Gastroesophageal sphincter (tissue), 4 donors: Measurements from ENCODE around the gene IFI6. TPM values are rescaled to one million over a fixed set of nuclear protein-coding genes. Genes with fewer than 3 reads are reported as not detected.
"Not testable (repeated sequence)": the region's sequence is repeated elsewhere in the genome, so short reads cannot be mapped to it uniquely, and the experiment has no call there.

Experiments
- ATAC-seq: fragments of 150-250 bp; one replicate; pipeline ENCODE4 v1.9.1; 2016; ENCODE audit warnings: mild to moderate bottlenecking, moderate library complexity
- H3K27ac ChIP-seq, 4 donors: fragments of 200-600 bp; sonication (generic) in 3 of 4; 1 replicate in 3 of 4; 2 replicates in 1 of 4; pipeline ENCODE4 v1.5.1; 2016 to 2019
- H3K27me3 ChIP-seq: fragments of 200-600 bp; sonication (generic); one replicate; pipeline ENCODE4 v1.5.1; 2019
- H3K36me3 ChIP-seq, 2 donors: fragments of 200-600 bp; sonication (generic); one replicate each; pipeline ENCODE4 v1.5.1; 2019; ENCODE audit warnings: control low read depth in 1 of 2
- H3K4me1 ChIP-seq, 3 donors: fragments of 200-600 bp; sonication (generic); 1 replicate in 2 of 3; 2 replicates in 1 of 3; pipeline ENCODE4 v1.5.1; 2016 to 2019; ENCODE audit warnings: control low read depth in 2 of 3
- H3K4me3 ChIP-seq, 2 donors: fragments of 200-600 bp; sonication (generic); one replicate each; pipeline ENCODE4 v1.5.1; 2019; ENCODE audit warnings: mild to moderate bottlenecking in 1 of 2, moderate library complexity in 1 of 2
- H3K9me3 ChIP-seq, 3 donors: fragments of 200-600 bp; sonication (generic); one replicate each; pipeline ENCODE4 v1.5.1; 2017 to 2019; ENCODE audit warnings: control low read depth in 2 of 3
- CTCF ChIP-seq, 4 experiments: fragments of 200-600 bp in 2 of 4; fragments of 450-650 bp in 2 of 4; sonication (generic) in 1 of 4; IDR thresholded peaks; one replicate each; pipeline ENCODE4 v1.5.1; 2017 to 2019; ENCODE audit warnings: antibody characterized with exemption in 4 of 4, mild to moderate bottlenecking in 2 of 4, moderate library complexity in 2 of 4
- EP300 ChIP-seq: sonication (generic); formaldehyde crosslinking; IDR thresholded peaks from one replicate; pipeline ENCODE4 v1.6.1; 2017; ENCODE audit warnings: antibody characterized with exemption, mild to moderate bottlenecking
- POLR2A ChIP-seq, 2 donors: fragments of 450-650 bp; IDR thresholded peaks; one replicate each; pipeline ENCODE4 v1.6.1; 2017; ENCODE audit warnings: antibody characterized with exemption in 2 of 2, mild to moderate bottlenecking in 2 of 2, moderate library complexity in 1 of 2
- POLR2AphosphoS5 ChIP-seq: sonication (generic); formaldehyde crosslinking; IDR thresholded peaks from one replicate; pipeline ENCODE4 v1.6.1; 2017; ENCODE audit warnings: antibody characterized with exemption
- WGBS, 2 donors: methylation state at CpG; one replicate each; pipeline ENCODE4 v1.1.5; 2018; ENCODE audit warnings: low coverage in 1 of 2; 5-methylcytosine and 5-hydroxymethylcytosine counted together
- total RNA-seq, 4 donors: library from RNA; depleted of rRNA; stranded (reverse); fragments of >200 nt; gene quantifications; one replicate each; pipeline ENCODE4 v1.1.0, GENCODE V29; 2016

IFI6 gene
- total RNA-seq, 4 donors from 2014 or later, result 28.5 to 98.5 (median 55.1) TPM

- no peaks in the 10 kb centered on the region for H3K9me3 ChIP-seq
- WGBS, 2 donors, result 67% methylated on average over 1 of the region's 3 CpGs; no CpG with 5 or more reads in 1 of the 2 donors
- H3K27me3 ChIP-seq, result peaks cover 16% of the 10 kb centered on the region
- no peak overlapping the region for H3K4me3 ChIP-seq
- peaks cover 0 to 48% (median 14%) of the 10 kb centered on the region in 3 donors for H3K4me1 ChIP-seq
- H3K27ac ChIP-seq, result peak overlapping the region in 2 of 4 donors; percentile 41 to 66
- no peaks in the 10 kb centered on the region for H3K36me3 ChIP-seq
- ATAC-seq, result no peak
- TF ChIP-seq EP300 (no peak), CTCF (IDR thresholded peaks at IDR 0.05) (no peak), POLR2A (IDR thresholded peaks at IDR 0.05) (no peak), POLR2AphosphoS5 (no peak)
Observed at GRCh38 chr1:27628712-27629111, 43.3 kb downstream of the IFI6 start.

GRCh38 chr1:27627733-27628132 is 44.3 kb downstream of the IFI6 start:
- H3K4me1 ChIP-seq, result peaks cover 0 to 38% (median 10%) of the 10 kb centered on the region in 3 donors
- not testable (repeated sequence) for H3K9me3 ChIP-seq, H3K27me3 ChIP-seq, H3K27ac ChIP-seq, H3K36me3 ChIP-seq, ATAC-seq, H3K4me3 ChIP-seq
- WGBS, 2 donors, result 92 to 100% methylated on average over 2 to 3 of the region's 4 CpGs

- Histone ChIP-seq H3K4me3 (no peak overlapping the region), H3K9me3 (no peaks in the 10 kb centered on the region), H3K27ac (no peak overlapping the region), H3K4me1 (peaks cover 0 to 32% (median 9%) of the 10 kb centered on the region in 3 donors), H3K27me3 (no peaks in the 10 kb centered on the region), H3K36me3 (no peaks in the 10 kb centered on the region)
- ATAC-seq, result no peak
- no peak for TF ChIP-seq POLR2A (IDR thresholded peaks at IDR 0.05)
- no peak for TF ChIP-seq CTCF (IDR thresholded peaks at IDR 0.05)
- TF ChIP-seq POLR2AphosphoS5, result no peak
- no peak for TF ChIP-seq EP300
- WGBS, 2 donors, result 98 to 100% methylated on average over 4 of the region's 5 CpGs
Observed at GRCh38 chr1:27627061-27627460, 44.9 kb downstream of the IFI6 start.

GRCh38 chr1:27626031-27626935 is 45.7 kb downstream of the IFI6 start:
- Histone ChIP-seq H3K27me3 (no peaks in the 10 kb centered on the region), H3K36me3 (no peaks in the 10 kb centered on the region), H3K27ac (peak overlapping the region in 1 of 4 donors; percentile 30), H3K4me3 (no peak overlapping the region), H3K4me1 (peaks cover 0 to 24% (median 9%) of the 10 kb centered on the region in 3 donors), H3K9me3 (no peaks in the 10 kb centered on the region)
- TF ChIP-seq EP300, result no peak
- no peak for TF ChIP-seq POLR2AphosphoS5
- TF ChIP-seq CTCF (IDR thresholded peaks at IDR 0.05), result no peak
- no peak for TF ChIP-seq POLR2A (IDR thresholded peaks at IDR 0.05)
- ATAC-seq, result no peak
- WGBS, 2 donors, result 77 to 82% methylated on average over 3 to 5 of the region's 11 CpGs

- 62 to 100% methylated on average over 1 to 4 of the region's 7 CpGs for WGBS, 2 donors
- Histone ChIP-seq H3K4me3 (no peak overlapping the region), H3K27me3 (no peaks in the 10 kb centered on the region), H3K4me1 (peaks cover 0 to 7% (median 5%) of the 10 kb centered on the region in 3 donors), H3K27ac (peak overlapping the region in 1 of 4 donors; percentile 9), H3K9me3 (no peaks in the 10 kb centered on the region), H3K36me3 (no peaks in the 10 kb centered on the region)
- no peak for ATAC-seq
- TF ChIP-seq POLR2A (IDR thresholded peaks at IDR 0.05) (no peak), POLR2AphosphoS5 (no peak), EP300 (no peak), CTCF (IDR thresholded peaks at IDR 0.05) (no peak)
Observed at GRCh38 chr1:27624467-27625178, 47.4 kb downstream of the IFI6 start.
